SK-N-SH treated with all-trans-retinoic acid at 6 μM for 48 hours (cell line): Measurements from ENCODE around the gene GSDMA.

Experiments
- ATAC-seq: fragments of 200-7000 bp; cut with Tn5 transposase; 3 replicates; pipeline ENCODE4 v1.9.1; 2020; ENCODE audit warnings: mild to moderate bottlenecking, moderate library complexity
- ARNTL ChIP-seq: fragments of 450-650 bp; formaldehyde crosslinking; IDR thresholded peaks from 2 replicates; pipeline ENCODE4 v1.5.0; 2020; ENCODE audit warnings: low read depth, mild to moderate bottlenecking, moderate library complexity, borderline replicate concordance
- BACH2 ChIP-seq: fragments of 250-450 bp; sonication (Bioruptor Pico); IDR thresholded peaks from 2 replicates; pipeline ENCODE4 v1.9.0; 2021; ENCODE audit warnings: mild to moderate bottlenecking, borderline replicate concordance
- CSDC2 ChIP-seq: fragments of 250-450 bp; sonication (Bioruptor Pico); IDR thresholded peaks from 2 replicates; pipeline ENCODE4 v1.5.0; 2020; ENCODE audit warnings: mild to moderate bottlenecking, moderate library complexity
- CSRNP3 ChIP-seq: fragments of 250-450 bp; sonication (Bioruptor Pico); IDR thresholded peaks from 2 replicates; pipeline ENCODE4 v1.5.1; 2021; ENCODE audit warnings: mild to moderate bottlenecking, moderate library complexity
- ESRRG ChIP-seq: fragments of 250-450 bp; sonication (Bioruptor Pico); IDR thresholded peaks from 2 replicates; pipeline ENCODE4 v1.6.1; 2021; ENCODE audit warnings: mild to moderate bottlenecking
- GLIS3 ChIP-seq: fragments of 250-450 bp; sonication (Bioruptor Pico); IDR thresholded peaks from 2 replicates; pipeline ENCODE4 v1.5.0; 2020; ENCODE audit warnings: mild to moderate bottlenecking, moderate library complexity
- ISL1 ChIP-seq: fragments of 250-450 bp; sonication (Bioruptor Pico); IDR thresholded peaks from 2 replicates; pipeline ENCODE4 v2.1.2; 2022; ENCODE audit warnings: mild to moderate bottlenecking, moderate library complexity
- OSR1 ChIP-seq: fragments of 250-450 bp; sonication (Bioruptor Pico); IDR thresholded peaks from 2 replicates; pipeline ENCODE4 v1.8.0; 2022; ENCODE audit warnings: moderate library complexity, mild to moderate bottlenecking, inconsistent platforms
- PATZ1 ChIP-seq: fragments of 250-450 bp; sonication (Bioruptor Pico); IDR thresholded peaks from 2 replicates; pipeline ENCODE4 v1.8.0; 2020; ENCODE audit warnings: mild to moderate bottlenecking, moderate library complexity, borderline replicate concordance
- PPARA ChIP-seq: fragments of 250-450 bp; sonication (Bioruptor Pico); IDR thresholded peaks from 2 replicates; pipeline ENCODE4 v1.5.0; 2020; ENCODE audit warnings: mild to moderate bottlenecking, borderline replicate concordance
- RARB ChIP-seq: fragments of 250-450 bp; sonication (Bioruptor Pico); IDR thresholded peaks from 2 replicates; pipeline ENCODE4 v1.8.0; 2021; ENCODE audit warnings: mild to moderate bottlenecking, moderate library complexity
- SNAI2 ChIP-seq: fragments of 250-450 bp; sonication (Bioruptor Pico); IDR thresholded peaks from 2 replicates; pipeline ENCODE4 v1.5.0; 2020; ENCODE audit warnings: mild to moderate bottlenecking, moderate library complexity
- TCF4 ChIP-seq: fragments of 250-450 bp; sonication (Bioruptor Pico); IDR thresholded peaks from 2 replicates; pipeline ENCODE4 v1.8.0; 2021; ENCODE audit warnings: mild to moderate bottlenecking, moderate library complexity, borderline replicate concordance
- TOX ChIP-seq: fragments of 250-450 bp; sonication (Bioruptor Pico); IDR thresholded peaks from 2 replicates; pipeline ENCODE4 v1.8.0; 2021; ENCODE audit warnings: mild to moderate bottlenecking, moderate library complexity, borderline replicate concordance
- ZC3H10 ChIP-seq: fragments of 250-450 bp; sonication (Bioruptor Pico); IDR thresholded peaks from 2 replicates; pipeline ENCODE4 v1.5.1; 2021; ENCODE audit warnings: mild to moderate bottlenecking, moderate library complexity
- ZFP3 ChIP-seq: fragments of 250-450 bp; sonication (Bioruptor Pico); IDR thresholded peaks from 2 replicates; pipeline ENCODE4 v1.5.0; 2020; ENCODE audit warnings: mild to moderate bottlenecking, moderate library complexity
- ZFP30 ChIP-seq: fragments of 450-650 bp; formaldehyde crosslinking; IDR thresholded peaks from 2 replicates; pipeline ENCODE4 v1.5.0; 2022; ENCODE audit warnings: mild to moderate bottlenecking, moderate library complexity
- ZNF565 ChIP-seq: fragments of 450-650 bp; formaldehyde crosslinking; conservative IDR thresholded peaks from 2 replicates; pipeline ENCODE4 v1.5.0; 2020; ENCODE audit warnings: low read depth, mild to moderate bottlenecking, moderate library complexity
- ZNF70 ChIP-seq: fragments of 450-650 bp; formaldehyde crosslinking; IDR thresholded peaks from 2 replicates; pipeline ENCODE4 v1.5.0; 2020; ENCODE audit warnings: mild to moderate bottlenecking, moderate library complexity
- ZNF8 ChIP-seq: fragments of 450-650 bp; formaldehyde crosslinking; IDR thresholded peaks from 2 replicates; pipeline ENCODE4 v1.5.0; 2020; ENCODE audit warnings: mild to moderate bottlenecking, moderate library complexity
- TF ChIP-seq, protein P1 (sequence below): fragments of 250-450 bp; sonication (Bioruptor Pico); IDR thresholded peaks from 2 replicates; pipeline ENCODE4 v1.5.0; 2020; ENCODE audit warnings: mild to moderate bottlenecking, moderate library complexity
- TF ChIP-seq, protein P2 (sequence below): fragments of 250-450 bp; sonication (Bioruptor Pico); IDR thresholded peaks from 2 replicates; pipeline ENCODE4 v1.8.0; 2021; ENCODE audit warnings: low read depth, mild to moderate bottlenecking, moderate library complexity, borderline replicate concordance
- TF ChIP-seq, protein P3 (sequence below): fragments of 250-450 bp; sonication (Bioruptor Pico); IDR thresholded peaks from 2 replicates; pipeline ENCODE4 v1.5.1; 2020; ENCODE audit warnings: low read depth, mild to moderate bottlenecking, moderate library complexity

GSDMA gene

DNA sequence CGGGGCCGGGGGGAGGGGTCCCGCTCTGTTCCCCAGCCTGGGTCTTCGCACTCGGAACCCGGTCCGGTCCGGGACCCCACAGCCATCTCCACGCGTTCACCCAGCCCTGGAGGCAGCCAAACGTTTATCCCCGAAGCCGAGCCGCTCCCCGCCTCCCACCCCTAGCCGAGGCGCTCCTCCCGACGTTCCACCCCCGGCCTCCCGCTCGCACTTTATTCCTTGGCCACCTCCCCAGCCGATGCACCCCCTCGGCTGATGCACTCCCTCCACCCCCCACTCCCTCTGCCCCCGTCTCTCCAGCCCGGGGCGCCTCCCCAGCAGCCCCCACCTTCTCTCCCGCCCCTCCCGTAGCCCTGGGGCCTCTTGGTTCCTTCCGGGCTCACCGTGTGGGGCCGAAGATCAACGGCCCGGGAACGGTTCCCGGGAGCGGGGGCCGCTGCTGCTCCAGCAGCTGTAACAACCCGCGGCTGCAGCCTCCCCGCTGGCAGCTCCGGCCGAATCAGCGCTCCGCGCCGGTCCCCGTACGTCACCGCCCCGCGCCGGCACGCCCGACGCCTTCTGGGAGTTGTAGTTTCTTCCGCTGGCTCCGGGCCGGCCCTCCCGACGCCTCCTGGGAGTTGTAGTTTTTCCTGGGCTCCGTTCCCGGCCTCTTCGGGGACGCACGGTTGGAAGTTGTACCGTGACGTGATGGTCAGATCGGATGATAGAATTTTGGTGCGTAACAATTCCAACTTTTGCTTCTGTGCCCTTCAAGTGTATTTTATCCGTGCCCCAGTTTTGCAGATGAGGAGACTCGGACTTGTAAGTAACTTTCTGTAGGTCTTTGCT, 35.5 kb upstream of the GSDMA start, which contains the start of the genes LRRC3C and ORMDL3:
TSS of gene LRRC3C (plus strand) at position 632 of the 828 bp plus-strand sequence. CDS start 13,792 bp downstream, outside the sequence.
TSS of gene ORMDL3 (minus strand) at position 501 of the 828 bp plus-strand sequence. CDS start 3,398 bp downstream, outside the sequence.
- ATAC-seq: peak; percentile 78
- TF ChIP-seq CSDC2 (CRISPR knock-in tag): peak; percentile 86
- TF ChIP-seq, protein P1, sequence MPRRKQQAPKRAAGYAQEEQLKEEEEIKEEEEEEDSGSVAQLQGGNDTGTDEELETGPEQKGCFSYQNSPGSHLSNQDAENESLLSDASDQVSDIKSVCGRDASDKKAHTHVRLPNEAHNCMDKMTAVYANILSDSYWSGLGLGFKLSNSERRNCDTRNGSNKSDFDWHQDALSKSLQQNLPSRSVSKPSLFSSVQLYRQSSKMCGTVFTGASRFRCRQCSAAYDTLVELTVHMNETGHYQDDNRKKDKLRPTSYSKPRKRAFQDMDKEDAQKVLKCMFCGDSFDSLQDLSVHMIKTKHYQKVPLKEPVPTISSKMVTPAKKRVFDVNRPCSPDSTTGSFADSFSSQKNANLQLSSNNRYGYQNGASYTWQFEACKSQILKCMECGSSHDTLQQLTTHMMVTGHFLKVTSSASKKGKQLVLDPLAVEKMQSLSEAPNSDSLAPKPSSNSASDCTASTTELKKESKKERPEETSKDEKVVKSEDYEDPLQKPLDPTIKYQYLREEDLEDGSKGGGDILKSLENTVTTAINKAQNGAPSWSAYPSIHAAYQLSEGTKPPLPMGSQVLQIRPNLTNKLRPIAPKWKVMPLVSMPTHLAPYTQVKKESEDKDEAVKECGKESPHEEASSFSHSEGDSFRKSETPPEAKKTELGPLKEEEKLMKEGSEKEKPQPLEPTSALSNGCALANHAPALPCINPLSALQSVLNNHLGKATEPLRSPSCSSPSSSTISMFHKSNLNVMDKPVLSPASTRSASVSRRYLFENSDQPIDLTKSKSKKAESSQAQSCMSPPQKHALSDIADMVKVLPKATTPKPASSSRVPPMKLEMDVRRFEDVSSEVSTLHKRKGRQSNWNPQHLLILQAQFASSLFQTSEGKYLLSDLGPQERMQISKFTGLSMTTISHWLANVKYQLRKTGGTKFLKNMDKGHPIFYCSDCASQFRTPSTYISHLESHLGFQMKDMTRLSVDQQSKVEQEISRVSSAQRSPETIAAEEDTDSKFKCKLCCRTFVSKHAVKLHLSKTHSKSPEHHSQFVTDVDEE (CRISPR knock-in tag): peak; percentile 90
- no peak; the same call in 1 of the 2 replicates for TF ChIP-seq GLIS3 (CRISPR knock-in tag)
- TF ChIP-seq, protein P2, sequence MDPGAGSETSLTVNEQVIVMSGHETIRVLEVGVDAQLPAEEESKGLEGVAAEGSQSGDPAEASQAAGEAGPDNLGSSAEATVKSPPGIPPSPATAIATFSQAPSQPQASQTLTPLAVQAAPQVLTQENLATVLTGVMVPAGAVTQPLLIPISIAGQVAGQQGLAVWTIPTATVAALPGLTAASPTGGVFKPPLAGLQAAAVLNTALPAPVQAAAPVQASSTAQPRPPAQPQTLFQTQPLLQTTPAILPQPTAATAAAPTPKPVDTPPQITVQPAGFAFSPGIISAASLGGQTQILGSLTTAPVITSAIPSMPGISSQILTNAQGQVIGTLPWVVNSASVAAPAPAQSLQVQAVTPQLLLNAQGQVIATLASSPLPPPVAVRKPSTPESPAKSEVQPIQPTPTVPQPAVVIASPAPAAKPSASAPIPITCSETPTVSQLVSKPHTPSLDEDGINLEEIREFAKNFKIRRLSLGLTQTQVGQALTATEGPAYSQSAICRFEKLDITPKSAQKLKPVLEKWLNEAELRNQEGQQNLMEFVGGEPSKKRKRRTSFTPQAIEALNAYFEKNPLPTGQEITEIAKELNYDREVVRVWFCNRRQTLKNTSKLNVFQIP (CRISPR knock-in tag): no peak
- TF ChIP-seq ZNF70 (CRISPR knock-in tag): no peak
- TF ChIP-seq ZFP30 (CRISPR knock-in tag): no peak
- TF ChIP-seq ZC3H10 (CRISPR knock-in tag): no peak
- TF ChIP-seq ZNF565 (CRISPR knock-in tag): no peak
- TF ChIP-seq ZFP3 (CRISPR knock-in tag): no peak
- TF ChIP-seq OSR1 (CRISPR knock-in tag): no peak
- TF ChIP-seq ARNTL: no peak
- TF ChIP-seq PPARA: no peak
- TF ChIP-seq TCF4: no peak
- no peak for TF ChIP-seq BACH2 (CRISPR knock-in tag)
- no peak for TF ChIP-seq SNAI2
- TF ChIP-seq PATZ1: peak; percentile 59; the same call in 1 of the 2 replicates
- TF ChIP-seq ISL1 (CRISPR knock-in tag): no peak
- TF ChIP-seq RARB (CRISPR knock-in tag): no peak
- TF ChIP-seq TOX (CRISPR knock-in tag): no peak

- peak; percentile 11 for ATAC-seq
- TF ChIP-seq GLIS3 (CRISPR knock-in tag): no peak
- no peak for TF ChIP-seq ZNF8
- no peak for TF ChIP-seq OSR1 (CRISPR knock-in tag)
These were observed 34.6 kb upstream of the GSDMA start for GRCh38 chr17:39927929-39928857.

DNA sequence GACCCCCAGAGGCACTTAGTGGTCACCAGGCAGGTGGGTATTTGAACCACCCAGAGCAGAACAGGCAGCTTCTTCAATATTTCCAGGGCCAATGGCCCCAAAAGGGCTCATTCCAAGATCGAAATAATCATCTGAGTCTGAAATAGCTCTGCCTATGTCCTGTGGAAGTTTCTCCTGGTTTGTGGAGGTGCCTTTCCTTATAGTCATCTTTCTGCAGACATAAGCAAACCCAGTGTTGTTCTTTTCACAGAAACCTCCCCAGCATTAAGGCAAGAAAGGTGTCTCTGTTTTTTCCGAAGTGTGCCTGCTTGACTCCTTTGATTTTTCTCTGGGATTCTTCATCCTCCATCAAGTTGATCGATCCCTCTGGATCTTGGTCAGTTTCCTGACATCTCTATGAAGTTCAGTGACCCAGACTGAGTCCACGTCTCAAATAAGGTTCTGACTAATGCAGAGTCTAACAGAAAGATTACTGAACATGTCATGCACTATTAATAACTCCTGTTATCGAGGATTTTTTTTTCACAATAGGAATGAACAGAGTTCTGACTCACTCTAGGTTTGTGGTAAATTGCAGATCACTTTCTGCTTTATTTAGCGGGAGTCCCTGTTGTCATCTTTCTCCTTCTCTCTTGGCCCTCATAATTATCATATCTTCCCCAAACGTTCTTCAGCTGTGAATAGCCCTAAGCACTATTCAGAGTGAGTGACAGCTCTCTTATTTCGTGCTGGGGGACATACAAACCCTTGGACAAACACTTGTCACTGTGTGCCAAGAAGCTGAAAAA, 33.8 kb upstream of the GSDMA start:
- peak; percentile 73 for ATAC-seq
- TF ChIP-seq ESRRG (CRISPR knock-in tag) (no peak), RARB (CRISPR knock-in tag) (no peak), CSRNP3 (no peak), ZFP3 (CRISPR knock-in tag) (no peak), ZNF70 (CRISPR knock-in tag) (no peak), TOX (CRISPR knock-in tag) (no peak), PPARA (no peak), ZC3H10 (CRISPR knock-in tag) (no peak), SNAI2 (no peak)
- TF ChIP-seq, protein P3, sequence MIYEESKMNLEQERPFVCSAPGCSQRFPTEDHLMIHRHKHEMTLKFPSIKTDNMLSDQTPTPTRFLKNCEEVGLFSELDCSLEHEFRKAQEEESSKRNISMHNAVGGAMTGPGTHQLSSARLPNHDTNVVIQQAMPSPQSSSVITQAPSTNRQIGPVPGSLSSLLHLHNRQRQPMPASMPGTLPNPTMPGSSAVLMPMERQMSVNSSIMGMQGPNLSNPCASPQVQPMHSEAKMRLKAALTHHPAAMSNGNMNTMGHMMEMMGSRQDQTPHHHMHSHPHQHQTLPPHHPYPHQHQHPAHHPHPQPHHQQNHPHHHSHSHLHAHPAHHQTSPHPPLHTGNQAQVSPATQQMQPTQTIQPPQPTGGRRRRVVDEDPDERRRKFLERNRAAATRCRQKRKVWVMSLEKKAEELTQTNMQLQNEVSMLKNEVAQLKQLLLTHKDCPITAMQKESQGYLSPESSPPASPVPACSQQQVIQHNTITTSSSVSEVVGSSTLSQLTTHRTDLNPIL: no peak
- TF ChIP-seq, protein P1 (CRISPR knock-in tag): no peak
